GM21786 (cell line): Measurements from ENCODE around the gene FRZB.

ENCODE experiments used
- ATAC-seq: cut with Tn5 transposase; IDR thresholded peaks from one replicate; pipeline ENCODE4 v1.9.1; 2021; ENCODE audit not compliant: unreplicated experiment

The FRZB gene

DNA sequence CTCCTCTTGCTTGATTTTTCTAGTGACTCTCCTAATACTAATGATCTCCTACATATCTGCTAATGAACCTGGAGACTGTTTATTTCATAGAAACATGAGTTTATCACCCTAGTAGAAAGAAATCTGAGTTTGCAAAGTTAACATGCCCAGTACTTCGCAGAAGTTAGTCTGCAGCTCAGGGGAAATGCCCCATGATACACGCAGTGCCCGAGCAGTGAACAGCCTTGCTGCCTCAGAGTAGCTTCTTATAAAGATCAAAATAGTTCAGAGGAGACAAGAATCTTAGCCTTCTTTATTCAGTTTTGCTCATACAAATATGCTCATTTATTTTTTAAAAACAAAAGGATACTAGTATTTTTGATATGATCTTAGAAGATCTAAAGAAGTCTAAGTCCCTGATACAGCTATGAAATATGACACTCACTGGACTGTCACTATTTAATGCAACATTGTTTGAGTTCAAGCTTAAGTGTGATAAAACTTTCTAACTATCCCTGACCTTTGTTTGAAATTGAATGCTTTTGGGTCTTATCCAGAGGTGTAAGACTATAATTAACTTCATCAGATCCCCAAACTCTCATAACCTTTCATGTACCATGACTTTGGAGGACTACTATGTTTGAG lies 20.5 kb downstream of the FRZB start:
- no peak for ATAC-seq

DNA sequence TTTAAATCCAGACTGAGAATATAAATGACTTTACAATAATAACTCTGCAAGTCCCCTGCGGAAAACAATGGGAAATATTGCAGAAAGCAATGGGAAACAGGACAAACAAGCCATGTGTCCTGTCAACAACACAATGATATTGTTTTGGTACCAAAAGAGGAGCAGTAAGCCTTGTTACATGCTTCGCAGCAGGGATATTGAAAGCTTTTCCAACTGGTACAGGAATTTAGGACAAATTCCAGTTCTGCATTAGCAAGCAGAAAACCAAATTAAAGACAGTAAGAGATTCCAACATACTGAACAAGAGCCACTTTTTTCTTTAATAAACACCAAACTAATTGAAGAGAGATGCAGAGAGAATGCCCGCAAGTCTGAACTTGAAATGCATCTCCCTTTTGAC lies 30.0 kb downstream of the FRZB start:
- ATAC-seq: no peak

DNA sequence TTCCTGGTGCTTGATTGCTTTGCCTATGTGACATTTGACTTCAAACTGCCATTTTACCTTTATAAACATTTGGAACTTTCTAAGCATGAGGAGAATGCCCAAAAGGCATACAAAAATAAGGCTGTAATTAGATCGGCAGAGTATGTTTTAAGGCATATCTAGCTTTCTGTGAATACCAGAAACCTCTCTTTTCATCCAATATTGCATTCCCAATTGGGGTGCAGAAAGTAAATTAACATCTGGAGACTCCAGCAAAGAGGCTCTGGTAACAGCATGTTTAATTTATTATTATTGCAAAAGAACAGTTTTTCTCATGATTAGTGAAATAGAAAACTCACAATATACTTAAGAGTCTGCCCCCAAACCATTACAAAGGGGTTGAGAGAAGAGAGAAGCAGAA lies 32.1 kb downstream of the FRZB start:
- ATAC-seq: no peak

DNA sequence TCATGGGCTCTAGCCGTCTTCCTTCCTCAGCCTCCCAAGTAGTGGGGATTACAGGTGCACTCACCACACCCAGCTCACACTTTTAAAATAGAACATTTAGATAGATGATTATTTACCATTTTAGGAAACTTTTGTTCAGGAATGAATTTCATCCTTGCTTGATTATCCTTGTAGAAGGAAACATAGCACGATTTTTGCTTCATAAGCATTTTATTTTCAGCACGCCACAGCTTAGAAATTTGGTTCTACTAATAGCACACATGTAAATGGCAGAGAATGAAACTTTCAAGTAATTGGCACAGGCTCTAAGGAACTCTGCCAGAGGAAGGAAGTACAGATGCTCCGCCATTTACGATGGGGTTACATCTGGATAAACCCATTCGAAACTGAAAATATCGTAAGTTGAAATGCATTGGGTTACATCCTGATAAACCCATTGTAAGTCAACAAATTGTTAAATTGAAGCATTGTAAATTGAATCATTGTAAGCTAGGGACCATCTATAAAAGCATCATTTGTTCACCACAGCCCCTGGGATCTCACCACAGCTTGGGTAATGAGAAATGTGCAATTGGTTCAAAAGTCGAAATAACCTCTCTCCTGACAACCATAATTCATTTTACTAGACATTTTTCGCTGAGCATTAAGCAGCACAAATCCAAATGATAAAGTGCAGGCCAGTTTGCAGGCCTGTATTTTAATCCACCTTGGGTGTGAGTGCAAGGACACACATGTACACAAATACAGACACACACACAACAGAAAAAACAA lies 33.2 kb downstream of the FRZB start:
- no peak for ATAC-seq

DNA sequence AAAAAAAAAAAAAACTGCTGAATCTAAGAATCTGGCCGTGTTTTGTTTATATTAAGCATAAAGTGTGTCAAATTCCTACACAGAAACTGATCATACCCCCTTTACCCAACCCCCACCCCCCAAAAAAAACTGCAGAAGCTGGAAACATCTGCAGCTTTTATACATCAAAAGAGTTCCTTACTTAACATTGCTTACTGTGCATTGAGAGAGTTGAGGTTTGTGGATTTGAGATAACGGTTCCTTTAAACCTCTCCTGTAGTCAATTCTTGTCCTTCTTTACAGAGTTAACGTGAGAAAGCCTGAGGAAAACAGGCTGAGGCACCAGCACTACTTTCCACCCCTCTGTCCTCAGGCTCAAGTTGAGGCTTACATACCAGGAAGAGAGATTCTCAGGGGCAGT lies 34.5 kb downstream of the FRZB start:
- no peak for ATAC-seq

DNA sequence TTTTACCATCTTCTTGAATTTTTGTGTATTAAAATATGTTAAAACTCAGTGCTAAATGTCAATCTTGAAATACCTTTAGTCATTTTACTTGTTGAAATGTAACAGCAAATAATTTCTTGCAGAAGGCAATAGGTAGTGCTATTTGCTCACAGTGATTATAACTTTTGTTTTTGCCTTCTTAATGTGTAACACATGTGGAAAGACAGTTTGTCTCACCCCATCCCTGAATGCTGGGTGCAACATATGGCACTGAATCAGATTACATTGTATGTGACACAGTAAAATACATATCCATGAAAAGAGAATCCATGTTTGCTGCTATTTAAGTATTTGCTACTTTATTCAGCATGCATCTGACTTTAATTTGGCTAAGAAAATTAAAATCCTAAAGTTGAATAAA lies 35.3 kb downstream of the FRZB start:
- ATAC-seq: no peak

DNA sequence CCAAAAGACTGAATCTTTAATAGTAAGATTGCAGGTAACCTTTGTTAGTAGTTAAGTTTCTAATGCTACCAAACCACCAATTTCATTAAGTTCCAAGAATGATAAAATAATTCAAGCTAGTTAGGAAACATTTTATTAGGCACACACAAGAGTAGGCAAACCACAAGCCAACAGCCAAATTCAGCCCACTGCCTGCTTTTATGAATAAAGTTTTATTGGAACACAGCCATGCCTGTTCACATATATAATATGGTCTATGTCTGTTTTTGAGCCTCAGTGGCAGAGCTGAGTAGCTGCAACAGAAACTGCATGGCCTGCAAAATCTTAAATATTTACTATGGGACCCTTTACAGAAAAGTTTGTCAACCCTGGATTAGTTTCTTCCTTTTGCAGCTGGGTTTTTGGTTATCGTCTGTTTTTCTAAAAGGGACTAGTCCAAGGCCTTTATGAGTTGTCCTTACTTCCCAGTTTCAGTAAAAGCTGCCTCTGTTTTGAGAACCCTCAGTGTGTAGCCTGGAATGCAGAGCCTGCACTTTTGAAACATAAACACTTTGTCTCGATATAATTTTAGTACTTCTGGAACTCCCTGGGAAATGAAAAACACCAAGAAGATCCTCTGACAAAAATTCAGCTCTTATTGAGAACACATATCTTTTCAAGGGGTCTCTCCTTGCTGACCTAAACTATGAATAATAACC lies 39.1 kb downstream of the FRZB start:
- ATAC-seq: no peak

DNA sequence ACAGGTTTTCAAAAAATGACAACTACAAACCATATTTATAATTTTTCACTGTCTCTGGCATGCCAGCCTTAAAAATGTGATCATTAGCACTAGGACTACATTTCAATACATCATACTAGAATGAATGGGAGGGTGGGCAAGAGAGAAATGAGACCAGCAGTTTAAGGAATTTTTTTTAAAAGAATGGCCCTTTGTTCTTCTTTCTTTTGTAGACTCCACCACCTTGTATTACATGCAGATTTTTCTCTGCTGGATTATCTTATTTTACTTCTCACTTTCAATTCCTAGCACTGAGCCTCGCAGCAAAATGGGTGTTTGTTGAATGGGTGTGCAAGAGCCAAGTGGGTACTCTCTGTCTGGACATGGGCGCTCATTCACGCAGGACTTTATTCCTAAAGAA lies 39.9 kb downstream of the FRZB start:
- ATAC-seq: no peak

DNA sequence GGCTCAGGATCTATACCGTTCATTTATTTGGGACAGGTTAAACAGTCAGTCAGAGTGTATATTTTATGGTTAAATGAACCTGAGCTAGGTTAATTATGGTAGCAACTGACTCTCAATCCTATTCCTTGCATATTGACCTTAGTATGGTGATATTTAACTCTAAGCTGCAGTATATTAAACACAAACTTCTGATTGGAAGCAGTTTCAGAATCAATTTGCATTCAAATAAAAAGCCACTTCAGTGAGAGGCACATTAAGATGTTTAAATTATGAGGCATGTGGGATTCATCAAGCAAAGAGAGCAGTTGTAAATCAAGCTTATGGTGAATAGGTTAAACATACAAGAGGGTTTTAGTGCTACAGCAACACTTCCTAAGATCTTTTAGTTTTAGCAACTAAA lies 40.4 kb downstream of the FRZB start:
- no peak for ATAC-seq

DNA sequence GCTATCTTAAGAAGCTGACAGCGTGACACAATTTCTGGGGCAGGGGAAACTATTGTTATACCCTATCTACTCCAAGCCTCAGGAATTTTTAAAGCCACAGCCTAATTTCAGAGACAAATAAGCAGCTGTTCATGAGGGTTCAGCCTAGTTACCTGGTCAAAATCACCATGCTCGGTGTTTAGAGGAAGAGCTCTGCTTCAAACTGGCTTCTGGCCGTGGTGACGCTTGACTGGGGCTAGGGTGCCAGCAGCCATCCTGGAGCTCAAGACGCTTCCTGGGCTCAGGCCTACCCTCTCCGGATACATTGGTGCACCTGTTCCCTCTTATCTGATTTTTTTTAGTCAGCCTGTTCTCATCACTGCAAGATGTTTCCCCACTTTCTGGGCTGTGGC lies 41.7 kb downstream of the FRZB start:
- no peak for ATAC-seq

DNA sequence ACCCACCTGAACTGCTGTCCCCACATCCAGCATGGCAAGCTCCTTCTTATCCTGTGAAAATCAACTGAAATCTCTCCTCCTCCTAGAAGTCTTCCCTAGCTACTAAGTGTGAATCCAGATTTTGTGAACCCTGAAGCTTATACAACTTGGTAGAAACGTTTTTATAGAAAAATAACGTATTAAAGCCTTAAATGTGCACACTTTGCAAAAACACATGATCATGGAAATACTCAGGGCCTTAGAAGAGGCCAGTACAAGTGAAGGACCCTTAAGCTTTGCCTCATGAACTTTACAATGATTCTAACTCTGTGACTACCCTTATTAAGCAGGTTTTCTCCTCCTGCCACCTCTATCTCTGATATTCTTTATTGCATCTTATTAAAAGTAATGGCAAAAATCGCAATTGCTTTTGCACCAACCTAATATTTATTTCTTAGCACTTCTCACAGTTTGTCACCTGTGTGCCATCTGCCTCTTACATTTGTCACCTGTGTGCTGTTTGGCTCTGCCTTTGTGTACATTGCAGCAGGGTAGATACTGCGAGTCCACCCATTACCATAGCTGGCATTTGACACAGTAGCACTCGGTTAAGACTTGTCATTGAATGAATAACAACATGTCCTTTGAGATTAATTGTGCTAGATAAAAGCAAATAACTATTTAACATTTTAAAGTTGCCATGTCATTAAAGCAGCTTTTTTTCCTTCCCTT lies 42.2 kb downstream of the FRZB start:
- no peak for ATAC-seq

DNA sequence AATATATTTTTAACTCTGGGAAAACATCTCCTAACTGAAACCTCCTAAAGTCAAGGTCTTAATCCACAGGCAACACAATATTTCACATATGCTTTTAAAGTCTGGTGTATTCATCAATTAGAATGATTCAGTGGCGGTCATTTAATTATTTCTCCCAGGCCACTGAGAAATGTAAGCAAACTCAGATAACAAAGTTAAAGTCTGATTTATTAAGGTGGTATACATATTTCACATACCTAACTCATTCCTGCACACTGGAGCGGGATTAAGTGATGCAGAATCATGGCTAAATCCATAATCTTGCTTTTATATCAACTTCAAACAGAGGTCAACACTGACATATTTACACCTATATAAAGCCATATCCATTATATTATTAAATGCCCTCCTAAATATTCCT lies 43.7 kb downstream of the FRZB start:
- ATAC-seq: no peak

DNA sequence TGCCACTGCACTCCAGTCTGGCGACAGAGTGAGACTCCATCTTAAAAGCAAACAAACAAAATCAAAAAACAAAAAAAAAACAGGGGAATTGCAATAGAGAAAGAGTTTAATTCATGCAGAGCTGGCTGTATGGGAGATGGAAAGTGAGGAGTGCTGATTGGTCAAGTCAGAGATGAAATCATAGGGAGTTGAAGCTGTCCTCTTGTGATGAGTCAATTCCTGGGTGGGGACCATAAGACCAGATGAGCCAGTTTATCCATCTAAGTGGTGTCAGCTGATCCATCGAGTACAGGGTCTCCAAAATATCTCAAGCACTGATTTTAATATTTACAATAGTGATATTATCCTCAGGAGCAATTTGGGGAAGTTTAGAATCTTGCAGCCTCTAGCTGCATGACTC lies 45.3 kb downstream of the FRZB start:
- ATAC-seq: no peak

DNA sequence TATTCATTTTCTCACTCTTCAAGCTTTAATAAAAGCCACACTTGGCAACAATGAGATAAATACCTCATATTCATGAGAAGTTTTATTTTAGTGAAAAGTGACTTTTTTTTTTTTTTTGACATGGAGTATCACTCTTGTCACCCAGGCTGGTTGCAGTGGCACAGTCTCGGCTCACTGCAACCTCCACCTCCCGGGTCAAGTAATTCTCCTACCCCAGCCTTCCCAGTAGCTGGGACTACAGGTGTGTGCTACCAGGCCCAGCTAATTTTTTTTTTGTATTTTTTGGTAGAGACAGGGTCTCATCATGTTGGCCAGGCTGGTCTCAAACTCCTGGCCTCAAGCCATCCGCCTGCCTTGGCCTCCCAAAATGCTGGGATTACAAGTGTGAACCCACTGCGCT lies 47.0 kb downstream of the FRZB start:
- ATAC-seq: no peak

DNA sequence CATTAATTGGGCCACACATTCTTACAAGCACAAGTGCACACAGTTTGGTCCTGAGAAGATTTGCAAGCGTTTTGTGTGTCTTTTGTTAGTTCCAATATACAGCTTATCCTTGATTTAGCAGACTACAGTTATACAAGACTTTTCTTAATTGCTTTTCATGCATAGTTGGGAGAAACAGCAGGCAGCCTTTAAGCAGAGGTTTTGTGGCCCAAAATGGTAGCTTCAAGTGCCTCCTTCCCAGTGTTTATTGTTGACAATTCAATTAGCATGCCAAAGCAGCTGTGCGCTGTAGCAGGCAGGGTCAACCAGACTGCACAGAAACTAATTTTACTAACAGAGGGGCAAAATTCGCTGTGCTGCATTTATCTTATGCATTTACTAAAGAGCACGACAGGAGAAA lies 47.5 kb downstream of the FRZB start:
- no peak for ATAC-seq

DNA sequence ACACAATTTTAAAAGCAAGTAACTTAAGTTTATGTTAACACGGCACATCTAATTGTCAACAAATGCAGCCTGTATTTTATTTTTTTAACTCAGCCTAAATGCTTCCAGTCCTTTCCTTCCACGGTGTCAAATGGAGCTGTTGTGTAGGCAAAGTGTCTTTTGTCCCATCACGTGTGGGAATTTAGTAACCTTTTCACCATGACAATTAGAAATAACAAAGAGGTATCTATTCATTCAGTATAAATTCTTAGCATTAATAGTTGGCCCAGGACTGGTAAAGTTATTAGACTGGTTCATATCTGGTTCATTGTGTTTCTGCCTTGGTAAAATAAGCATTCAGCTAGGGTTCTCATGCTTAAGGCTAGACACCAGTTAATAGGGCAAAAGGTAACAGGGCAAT lies 47.9 kb downstream of the FRZB start:
- ATAC-seq: no peak

DNA sequence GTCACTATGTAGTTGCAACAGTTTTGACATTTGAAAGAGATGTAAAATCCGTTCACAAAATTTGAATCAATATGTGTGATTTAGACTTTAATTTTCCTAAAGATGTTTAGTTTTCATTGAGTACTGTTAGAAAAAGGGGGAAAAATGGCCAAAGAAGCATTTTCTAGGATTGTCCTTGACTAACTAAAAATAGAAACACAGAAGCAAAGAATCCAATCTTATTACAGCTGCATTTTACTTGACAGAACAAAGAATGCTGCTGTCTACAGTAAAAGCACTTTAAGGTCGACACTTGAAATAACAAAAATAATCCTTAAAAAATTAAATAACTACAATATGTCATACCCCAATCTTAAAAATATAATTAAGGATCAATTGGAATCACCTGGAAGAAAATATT lies 48.9 kb downstream of the FRZB start:
- ATAC-seq: no peak

DNA sequence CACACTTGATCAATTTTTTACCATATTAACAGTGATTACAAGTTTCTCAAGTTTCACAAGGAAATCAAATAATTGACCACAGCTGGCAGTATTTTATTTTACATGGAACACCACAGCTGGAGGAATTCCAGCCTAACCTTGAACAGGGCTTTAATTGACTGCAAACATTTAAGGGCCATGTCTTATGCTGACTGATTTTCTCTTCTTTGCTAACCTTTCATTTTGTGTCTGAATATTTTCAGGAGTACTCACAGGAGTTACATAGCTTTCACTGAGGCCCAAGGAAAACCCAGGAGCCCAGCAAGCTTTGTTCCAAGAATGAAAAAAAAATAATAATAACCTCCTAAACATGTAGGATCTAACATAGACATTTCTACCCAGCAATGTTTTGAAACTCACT lies 49.6 kb downstream of the FRZB start:
- no peak for ATAC-seq

DNA sequence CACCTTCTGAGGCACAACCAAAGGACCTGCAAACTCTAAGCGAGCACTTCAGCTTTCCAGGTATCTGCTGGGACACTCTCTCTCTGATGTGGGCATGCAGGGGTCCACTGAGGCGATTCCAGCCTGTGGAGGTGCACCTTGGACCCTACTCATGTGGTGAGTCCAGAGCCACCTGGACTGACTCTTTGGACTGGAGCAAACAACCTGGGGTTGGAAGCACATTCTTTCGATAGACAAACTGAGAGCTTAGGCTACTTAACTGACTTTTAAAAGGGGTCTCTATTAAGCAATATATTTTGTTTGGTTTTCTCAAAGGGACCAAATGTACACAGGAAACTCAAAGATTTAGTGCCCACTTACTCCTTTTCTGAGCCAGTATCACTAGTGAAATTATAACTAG lies 51.6 kb downstream of the FRZB start:
- no peak for ATAC-seq

DNA sequence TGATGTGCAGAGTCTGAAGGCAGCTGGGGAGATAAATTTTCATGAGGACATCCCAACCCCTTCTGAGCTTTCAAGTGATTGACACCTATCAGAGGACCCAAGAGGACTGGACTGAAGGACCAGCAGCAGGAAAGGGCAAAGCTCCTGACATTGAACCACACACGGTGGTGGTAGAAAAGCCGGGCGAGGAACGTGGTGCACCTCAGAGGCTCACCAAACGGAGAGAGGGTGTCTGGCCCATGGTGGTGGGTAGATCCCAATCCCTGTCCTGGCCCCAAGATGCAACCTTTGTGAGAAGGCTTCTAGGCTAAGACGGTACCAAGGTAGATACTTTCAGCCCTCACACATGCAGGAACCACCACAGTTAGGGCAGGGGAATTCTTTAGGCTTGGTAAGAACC lies 52.1 kb downstream of the FRZB start:
- ATAC-seq: no peak

DNA sequence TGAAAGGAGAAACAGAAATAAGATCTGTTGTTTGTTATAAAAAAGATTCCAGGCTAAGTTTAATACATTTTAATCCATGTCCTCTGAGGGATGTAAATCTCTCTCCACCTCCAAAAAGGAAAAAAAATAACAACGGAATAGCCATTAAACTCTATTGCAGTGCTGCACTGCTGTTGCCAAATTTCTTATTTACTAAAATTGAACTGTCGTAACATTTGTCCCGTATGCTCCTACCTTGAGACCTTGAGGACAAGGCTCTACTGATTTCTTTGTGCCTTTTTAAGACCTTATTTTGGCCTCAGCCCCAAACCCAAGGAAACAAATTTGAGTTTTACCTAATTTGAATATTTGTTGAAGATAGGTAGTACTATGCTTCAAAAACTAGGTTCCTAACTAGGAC lies 56.4 kb downstream of the FRZB start:
- ATAC-seq: no peak

DNA sequence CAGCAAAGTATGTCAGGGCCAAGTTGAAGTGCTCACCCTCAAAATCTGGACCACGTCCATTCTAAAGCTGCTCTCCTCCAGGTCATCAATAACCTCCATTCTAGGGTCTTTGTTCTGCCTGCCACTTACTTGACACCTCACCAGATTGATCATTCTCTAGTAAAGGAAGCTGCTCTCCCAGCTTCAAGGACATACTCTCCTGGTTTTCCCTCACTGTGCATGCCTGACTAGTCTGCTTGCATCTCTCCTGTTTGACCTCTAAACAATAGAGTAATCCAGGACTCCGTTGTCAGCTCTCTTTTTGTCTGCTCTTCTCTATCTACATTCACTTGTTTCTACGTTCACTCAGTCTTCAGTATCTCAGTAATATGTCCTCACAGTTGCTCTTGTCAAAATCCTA lies 59.1 kb downstream of the FRZB start:
- no peak for ATAC-seq
